ENCODE data around the gene KCNQ1.

Gene KCNQ1

GRCh38 chr11:2813968-2814367 lies 369.2 kb downstream of the KCNQ1 start:
- no peak for DNase-seq (ENCODE audit: low read depth in 2 of 3, low spot score in 1 of 3)

- DNase-seq (ENCODE audit: low read depth in 2 of 3, low spot score in 1 of 3): no peak
These were observed 369.9 kb downstream of the KCNQ1 start for GRCh38 chr11:2814751-2815150.

- no peak for DNase-seq (ENCODE audit: low read depth in 2 of 3, low spot score in 1 of 3)
These were observed 371.1 kb downstream of the KCNQ1 start for GRCh38 chr11:2815762-2816496.

GRCh38 chr11:2816523-2816922 lies 371.7 kb downstream of the KCNQ1 start:
- DNase-seq (ENCODE audit: low read depth in 2 of 3, low spot score in 1 of 3): no peak

- DNase-seq (ENCODE audit: low read depth in 2 of 3, low spot score in 1 of 3): no peak
These were observed 372.2 kb downstream of the KCNQ1 start for GRCh38 chr11:2816941-2817421.

GRCh38 chr11:2817431-2817830 lies 372.6 kb downstream of the KCNQ1 start:
- no peak for DNase-seq (ENCODE audit: low read depth in 2 of 3, low spot score in 1 of 3)

- DNase-seq (ENCODE audit: low read depth in 2 of 3, low spot score in 1 of 3): no peak
These were observed 373.2 kb downstream of the KCNQ1 start for GRCh38 chr11:2818021-2818420.

- no peak for DNase-seq (ENCODE audit: low read depth in 2 of 3, low spot score in 1 of 3)
These were observed 373.7 kb downstream of the KCNQ1 start for GRCh38 chr11:2818503-2818902.

- no peak for DNase-seq (ENCODE audit: low read depth in 2 of 3, low spot score in 1 of 3)
These were observed 374.5 kb downstream of the KCNQ1 start for GRCh38 chr11:2819316-2819715.

- DNase-seq (ENCODE audit: low read depth in 2 of 3, low spot score in 1 of 3): no peak
These were observed 376.2 kb downstream of the KCNQ1 start for GRCh38 chr11:2820976-2821375.

GRCh38 chr11:2821891-2822290 lies 377.1 kb downstream of the KCNQ1 start:
- no peak for DNase-seq (ENCODE audit: low read depth in 2 of 3, low spot score in 1 of 3)

- no peak for DNase-seq (ENCODE audit: low read depth in 2 of 3, low spot score in 1 of 3)
These were observed 380.0 kb downstream of the KCNQ1 start for GRCh38 chr11:2824851-2825250.

GRCh38 chr11:2825261-2825888 lies 380.6 kb downstream of the KCNQ1 start:
- no peak for DNase-seq (ENCODE audit: low read depth in 2 of 3, low spot score in 1 of 3)

- DNase-seq (ENCODE audit: low read depth in 2 of 3, low spot score in 1 of 3): no peak
These were observed 381.3 kb downstream of the KCNQ1 start for GRCh38 chr11:2825889-2826678.

GRCh38 chr11:2826679-2827056 lies 381.9 kb downstream of the KCNQ1 start:
- DNase-seq (ENCODE audit: low read depth in 2 of 3, low spot score in 1 of 3): no peak

GRCh38 chr11:2827256-2827655 lies 382.4 kb downstream of the KCNQ1 start:
- no peak for DNase-seq (ENCODE audit: low read depth in 2 of 3, low spot score in 1 of 3)

- DNase-seq (ENCODE audit: low read depth in 2 of 3, low spot score in 1 of 3): no peak
These were observed 383.0 kb downstream of the KCNQ1 start for GRCh38 chr11:2827792-2828191.

- no peak for DNase-seq (ENCODE audit: low read depth in 2 of 3, low spot score in 1 of 3)
These were observed 383.9 kb downstream of the KCNQ1 start for GRCh38 chr11:2828585-2829330.

- no peak for DNase-seq (ENCODE audit: low read depth in 2 of 3, low spot score in 1 of 3)
These were observed 385.4 kb downstream of the KCNQ1 start for GRCh38 chr11:2830030-2830812.

- no peak for DNase-seq (ENCODE audit: low read depth in 2 of 3, low spot score in 1 of 3)
These were observed 386.1 kb downstream of the KCNQ1 start for GRCh38 chr11:2830886-2831285.
